Hematopoietic multipotent progenitor cell treated with erythropoietin and hydrocortisone succinate and interleukin-3 and kit ligand, for 8 days (in vitro differentiated cells): ENCODE data around the gene HHIPL1.
A peak's percentile ranks its signal among the peaks of the same experiment; 100 is the strongest.

Source experiments
- DNase-seq: peaks from one replicate; pipeline ENCODE4 v3.0.0-alpha.2; 2015

Gene HHIPL1

DNA sequence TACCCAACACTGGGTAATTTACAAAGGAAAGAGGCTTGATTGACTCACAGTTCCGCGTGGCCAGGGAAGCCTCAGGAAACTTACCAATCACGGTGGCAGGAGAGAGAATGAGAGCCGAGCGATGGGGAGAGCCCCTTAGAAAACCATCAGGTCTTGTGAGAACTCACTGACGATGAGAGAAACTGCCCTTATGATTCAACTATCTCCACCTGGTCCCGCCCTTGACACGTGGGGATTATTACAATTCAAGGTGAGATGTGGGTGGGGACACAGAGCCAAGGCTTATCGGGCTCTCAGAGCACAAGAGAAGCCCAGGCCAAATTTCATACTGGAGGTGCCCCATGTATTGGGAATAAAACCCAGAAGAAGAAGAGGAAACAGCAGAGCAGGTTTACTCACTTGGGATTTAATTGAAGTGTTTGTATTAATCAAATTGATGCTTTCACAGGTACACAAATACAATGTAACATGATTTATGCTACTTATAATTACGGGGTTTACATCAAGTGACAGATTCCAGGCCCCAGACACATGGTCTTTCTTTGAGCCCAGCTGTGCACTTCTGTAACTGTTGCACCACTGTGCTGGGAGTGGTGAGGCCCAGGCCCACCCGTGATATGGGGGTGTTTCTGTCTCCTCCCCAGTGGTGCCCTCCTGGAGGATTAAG lies 32.7 kb upstream of the HHIPL1 start:
- DNase-seq, result no peak

DNA sequence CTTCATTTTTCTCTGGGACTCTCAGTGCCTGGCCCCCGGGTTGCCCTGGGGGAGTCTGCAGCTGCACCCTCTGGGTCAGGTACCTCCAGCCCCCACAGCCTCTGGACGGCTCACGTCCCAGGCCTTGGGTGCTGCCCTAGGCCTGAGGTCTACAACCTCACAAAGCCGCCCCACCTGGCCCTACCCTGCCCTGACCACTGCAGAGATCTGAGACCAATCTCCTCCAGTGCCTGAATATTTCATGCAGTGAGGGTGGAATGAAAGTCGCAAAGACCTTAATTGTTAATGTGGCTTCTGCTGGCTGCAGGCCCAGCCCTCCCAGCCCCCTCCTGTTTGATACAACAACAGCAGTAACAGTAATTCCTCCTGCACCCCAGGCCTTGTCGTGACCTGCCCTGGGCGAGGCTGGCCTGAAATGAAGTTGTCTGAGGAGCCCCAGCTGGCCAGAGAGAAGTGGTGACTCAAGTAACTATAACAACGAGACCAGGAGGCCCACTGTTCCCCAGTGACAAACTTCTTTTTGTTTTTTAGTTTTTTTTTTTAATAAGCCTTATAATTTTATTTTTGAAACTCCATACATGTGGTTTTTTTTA lies 32.1 kb upstream of the HHIPL1 start:
- DNase-seq, result no peak

DNA sequence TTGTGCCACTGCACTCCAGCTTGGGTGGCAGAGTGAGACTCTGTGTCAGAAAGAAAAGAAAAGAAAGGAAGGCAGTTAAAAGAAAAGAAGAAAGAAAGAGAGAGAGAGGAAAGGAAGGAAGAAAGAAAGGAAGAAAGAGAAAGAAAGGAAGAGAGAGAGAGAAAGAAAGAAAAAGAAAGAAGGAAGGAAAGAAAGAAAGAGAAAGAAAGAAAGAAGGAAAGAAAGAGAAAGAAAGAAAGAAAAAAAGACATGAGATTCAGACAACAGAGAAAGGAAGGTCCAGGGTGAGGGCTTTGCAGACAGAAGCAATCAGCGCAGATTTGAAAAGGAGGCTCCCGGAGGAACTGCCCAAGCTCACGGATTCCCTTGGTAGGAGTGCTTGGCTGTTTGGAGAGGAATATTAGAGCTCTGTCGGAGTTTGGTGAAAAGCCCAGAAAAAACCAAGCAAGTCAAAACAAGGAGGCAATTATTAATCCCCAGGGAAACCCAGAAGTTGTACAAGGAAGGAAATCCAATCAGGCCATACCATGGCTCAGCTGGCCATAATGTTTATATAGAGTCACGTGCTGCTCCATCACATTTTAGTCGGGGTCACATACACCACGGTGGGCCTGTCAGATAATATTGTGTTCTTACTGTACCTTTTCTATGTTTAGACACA lies 29.3 kb upstream of the HHIPL1 start:
- DNase-seq, result no peak

DNA sequence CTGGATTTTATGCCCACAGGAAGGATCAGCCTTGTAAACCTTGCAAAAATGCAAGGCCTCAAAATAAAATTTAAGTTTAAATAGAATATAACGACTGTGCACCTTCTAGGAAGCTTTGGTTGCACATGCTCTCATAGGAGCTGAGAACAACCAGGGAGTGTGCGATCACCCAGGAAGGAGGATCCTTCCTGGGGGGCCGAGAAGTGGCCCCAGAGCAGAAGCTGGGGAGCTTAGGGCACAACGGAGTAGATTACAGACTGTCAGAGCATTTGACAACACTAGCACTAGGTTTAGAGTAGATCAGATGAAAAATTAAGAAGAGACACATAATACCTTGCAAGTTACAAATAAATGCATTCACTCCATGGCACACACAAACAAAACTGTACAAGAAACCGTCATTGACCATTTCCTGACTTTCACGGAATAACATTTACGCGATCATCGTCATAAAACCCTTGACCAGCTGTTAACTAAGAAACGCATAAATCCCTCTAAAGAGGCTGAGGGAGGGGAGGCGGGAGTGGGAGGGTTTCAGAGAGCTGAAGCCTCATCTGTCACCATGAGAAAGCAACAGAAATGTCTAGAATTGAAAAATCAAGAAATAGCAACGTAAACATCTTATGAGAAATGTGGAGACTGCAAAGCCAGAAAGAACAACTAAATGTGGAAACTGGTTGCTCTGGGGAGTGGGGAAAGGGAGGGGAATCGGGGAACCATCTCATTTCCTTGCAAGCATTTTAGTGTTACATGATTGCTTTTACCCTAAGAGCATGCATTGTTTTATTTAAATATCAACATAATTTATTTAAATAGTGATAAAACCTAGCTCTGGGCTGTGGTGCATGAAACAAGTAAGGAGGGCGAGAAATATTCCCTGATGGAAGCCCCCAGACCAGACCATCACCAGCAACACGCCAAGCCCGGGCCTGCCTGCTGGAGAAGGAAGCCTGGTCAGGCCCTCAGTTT lies 27.8 kb upstream of the HHIPL1 start:
- DNase-seq, result no peak

DNA sequence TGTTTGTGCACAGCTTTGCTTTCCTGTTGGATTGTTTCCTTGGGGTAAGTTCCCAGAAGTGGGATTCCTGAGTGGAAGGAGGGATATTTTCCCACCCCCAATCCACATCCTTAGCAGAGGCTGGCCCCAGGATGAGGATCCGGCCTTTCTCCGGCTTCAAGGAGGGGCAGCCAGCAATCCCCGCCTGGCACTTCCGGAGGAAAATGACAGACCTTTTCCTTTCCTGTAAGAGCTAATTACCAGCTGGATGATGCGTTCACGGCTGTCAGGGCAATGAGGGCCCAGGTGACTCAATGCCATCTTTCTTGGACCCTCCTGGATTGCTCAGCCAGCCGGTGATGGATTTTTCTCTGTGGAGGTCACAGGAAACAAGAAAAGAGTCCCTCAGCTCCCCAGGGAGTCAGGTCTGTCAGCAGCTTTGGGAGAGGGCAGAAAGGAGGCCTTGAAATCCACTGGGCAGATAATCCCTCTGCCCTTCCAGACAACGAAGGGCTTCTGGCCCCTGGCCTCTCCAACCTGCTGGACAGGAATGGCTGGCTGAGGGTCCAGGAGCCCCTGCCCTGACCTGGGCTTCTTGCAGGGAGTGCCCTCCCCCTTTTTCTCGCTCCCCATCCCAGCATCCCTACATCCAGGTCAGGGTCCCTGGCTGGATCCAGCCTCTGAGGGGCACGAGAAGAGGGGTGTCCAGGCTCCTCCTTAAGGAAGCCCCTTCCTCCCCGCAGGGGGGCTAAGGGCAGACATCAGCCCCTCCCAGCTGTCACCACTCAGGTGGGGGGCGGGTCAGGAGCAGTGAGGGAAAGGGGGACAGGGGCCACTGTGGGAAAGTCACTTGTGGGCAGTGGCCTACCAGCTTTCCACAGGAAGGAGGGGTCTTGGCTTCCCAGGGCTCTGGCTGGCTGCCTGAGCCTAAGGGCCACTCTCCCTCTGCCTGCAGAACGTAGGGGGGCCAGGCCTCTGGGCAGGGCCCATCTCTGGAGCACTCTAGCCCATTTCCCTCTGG lies 24.8 kb upstream of the HHIPL1 start:
- no peak for DNase-seq

DNA sequence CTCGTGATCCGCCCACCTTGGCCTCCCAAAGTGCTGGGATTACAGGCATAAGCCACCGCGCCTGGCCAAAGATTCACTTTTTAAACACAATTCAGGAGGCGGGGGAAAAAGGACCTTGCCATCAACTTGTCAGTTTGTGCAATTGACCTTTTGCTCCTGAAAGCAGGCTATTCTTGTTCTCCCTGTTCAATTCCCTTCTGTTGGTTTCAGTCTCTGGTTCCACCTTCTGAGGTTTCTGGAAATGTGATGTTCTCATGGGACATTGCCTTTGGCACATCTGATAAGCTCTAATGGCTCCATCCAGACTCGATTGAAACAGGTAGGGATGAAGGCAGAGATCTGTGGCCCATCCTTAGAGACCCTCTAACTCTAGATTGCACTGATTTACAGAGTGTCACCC lies 23.0 kb upstream of the HHIPL1 start:
- DNase-seq, result no peak

DNA sequence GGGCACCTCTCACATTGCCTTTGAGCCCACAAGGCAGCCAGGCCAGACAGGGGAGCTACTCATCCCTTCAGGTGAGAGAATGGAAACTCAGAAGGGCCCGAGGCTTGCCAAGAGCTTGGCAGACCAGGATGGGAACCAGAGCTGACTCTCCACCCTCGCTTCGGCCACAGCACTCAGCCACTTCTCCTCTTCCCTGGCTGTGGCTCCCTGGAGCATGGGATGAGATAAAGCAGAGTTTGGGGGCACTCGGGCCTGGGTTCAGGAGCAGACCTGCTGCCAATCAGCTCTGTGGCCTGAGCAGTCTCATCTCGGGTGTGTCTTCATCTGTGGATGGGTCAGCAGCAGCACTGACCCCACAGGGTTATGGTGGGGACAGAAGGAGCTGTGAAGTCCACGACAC lies 20.9 kb upstream of the HHIPL1 start:
- DNase-seq, result no peak

DNA sequence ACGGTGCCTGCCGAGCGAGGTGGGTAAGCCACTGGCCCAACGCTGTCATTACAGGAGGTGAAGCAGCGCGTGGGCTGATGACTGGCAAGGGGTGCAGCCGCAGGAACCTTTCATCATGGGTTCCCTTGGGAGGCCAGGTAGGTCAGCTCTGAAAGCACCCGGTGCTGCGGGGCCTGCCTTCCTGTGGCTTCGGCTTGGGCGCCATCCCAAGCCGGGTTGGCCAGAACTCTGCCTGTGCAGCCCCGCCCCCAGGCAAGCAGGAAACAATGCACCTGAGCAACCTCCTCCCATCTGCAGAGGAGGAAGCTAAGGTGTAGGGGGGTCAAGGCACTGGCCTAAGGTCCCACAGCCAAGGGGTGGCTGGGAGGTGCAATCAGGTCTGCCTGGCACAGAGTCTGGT lies 20.0 kb upstream of the HHIPL1 start:
- no peak for DNase-seq

DNA sequence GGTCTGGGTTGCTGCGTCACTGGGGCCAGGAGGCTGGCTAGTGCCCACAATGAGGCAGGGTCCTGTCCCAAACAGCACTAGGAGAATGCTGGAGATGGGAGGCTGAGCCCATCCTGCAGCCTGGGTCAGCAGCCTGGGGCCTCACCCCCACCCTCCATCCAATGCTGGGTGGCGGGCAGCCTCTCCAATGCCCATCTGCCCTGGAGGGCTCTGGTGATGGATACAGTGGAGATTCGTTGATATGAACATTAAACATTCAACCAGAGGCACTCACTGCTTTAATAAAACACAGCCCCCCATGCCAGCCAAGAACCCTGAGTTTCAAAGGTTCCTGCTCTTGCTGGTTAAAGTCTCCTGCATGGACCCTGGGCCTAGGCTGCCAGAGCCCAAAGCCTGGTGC lies 19.5 kb upstream of the HHIPL1 start:
- DNase-seq, result no peak

DNA sequence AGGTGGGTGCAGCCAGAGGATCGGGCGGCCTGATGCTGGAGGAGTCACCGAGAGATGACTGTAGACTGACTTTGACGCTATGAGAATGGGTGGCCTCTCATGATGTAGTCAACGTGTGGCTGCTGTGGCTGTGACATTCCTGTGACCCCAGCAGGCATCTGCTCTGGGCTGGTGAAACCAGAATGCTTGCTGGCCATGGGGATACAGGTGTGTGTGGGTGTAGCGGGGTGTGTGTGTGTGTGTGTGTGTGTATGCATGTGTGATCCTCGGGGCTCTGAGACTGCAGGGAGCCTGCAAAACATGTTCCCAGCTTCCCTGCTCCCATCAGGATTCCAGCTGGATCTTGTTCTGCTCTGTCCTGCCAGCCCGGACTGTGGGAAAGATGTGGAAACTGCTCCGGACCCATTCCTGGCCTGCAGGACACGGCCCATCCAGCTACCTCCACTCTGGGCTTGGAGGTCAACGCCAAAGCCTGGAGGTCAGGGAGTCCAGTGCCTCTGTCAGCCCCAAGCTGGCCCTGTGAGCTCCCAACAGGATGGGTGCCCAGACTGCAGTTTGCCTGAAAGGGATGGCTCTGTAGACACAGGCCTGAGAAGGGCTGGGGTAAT lies 18.8 kb upstream of the HHIPL1 start:
- DNase-seq, result no peak

DNA sequence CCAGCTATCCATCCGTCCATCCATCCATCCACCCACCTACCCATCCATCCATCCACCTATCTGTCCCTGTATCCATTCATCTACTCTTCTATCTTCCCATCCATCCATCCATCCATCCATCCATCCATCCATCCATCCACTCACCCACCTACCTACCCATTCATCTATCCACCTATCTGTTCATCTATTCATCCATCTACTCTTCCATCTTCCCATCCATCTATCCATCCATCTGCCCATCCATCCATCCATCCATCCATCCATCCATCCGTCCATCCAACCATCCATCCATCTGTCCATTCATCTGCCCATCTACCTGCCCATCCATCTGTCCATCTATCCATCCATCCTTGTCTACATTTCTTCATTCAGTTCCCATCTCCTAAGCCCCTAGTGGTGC lies 17.8 kb upstream of the HHIPL1 start:
- no peak for DNase-seq

DNA sequence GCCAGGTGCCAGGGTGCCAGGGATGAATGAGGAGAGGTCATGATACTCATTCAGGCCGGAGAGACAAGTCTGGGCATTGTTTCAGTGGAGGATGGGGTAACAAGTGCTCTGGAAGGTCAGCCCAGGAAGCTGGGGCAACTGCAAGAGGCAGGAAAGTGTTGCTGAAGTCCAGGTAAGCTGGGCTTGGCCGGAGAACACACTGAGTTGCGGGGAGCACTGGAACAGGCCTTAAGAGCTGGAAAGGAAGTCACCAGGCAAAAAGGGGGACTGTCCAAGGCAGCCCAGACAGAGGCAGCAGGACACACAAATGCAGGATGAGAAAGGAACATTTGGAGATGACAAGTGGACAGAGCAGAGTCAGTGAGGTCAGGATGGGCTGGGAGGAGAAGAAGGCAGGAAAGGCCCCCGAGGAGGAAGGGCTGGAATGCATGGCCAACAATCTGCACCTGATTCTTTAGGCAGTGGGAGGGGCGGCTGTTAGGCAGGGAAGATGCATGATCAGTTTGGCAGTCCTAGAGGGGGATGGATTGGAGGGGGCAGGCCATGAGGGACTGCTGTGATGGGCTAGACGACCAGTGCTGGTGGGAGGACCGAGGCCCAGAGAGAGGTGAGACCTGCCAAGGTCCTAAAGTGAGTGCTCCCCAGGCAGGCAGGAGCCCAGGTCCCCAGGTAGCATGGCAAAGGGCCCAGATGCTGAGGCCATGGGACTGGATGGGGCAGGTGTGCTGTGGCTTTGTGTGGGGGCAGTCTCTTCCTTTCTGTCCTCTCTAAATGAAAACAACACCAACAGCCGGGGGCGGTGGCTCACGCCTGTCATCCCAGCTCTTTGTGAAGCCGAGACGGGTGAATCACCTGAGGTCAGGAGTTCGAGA lies 17.2 kb upstream of the HHIPL1 start:
- no peak for DNase-seq

DNA sequence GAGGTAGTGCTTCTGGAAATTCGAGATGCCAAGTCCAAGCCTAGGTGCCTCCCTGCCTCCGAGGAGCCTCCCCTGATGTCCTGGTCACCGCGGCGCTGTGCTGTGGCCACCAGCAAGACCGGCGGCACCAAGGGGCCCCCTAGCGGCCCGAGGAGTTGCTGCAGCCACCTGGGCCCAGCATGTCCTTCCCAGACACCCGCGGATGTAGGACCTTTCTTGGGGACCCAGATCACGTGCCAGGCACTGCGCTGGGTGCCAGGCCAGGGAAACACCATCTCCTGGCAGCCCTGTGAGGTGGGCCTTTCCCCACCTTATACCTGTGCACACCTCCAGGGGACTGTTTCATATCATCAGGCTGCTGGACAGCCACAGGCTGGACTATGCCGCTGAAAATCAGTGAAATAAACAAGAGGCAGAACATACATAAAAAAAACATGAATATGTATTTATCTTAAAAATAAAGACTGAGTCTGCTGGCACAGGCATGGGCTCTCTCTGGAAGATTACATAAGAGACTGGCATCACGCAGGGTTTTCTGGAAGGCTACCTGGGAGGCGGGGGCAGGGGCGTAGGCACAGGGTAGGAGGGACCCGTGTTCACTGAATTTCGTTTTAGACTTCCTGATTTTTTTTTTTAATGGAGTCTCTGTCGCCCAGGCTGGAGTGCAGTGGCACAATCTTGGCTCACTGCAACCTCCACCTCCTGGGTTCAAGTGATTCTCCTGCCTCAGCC lies 15.9 kb upstream of the HHIPL1 start:
- peak; percentile 50 for DNase-seq

DNA sequence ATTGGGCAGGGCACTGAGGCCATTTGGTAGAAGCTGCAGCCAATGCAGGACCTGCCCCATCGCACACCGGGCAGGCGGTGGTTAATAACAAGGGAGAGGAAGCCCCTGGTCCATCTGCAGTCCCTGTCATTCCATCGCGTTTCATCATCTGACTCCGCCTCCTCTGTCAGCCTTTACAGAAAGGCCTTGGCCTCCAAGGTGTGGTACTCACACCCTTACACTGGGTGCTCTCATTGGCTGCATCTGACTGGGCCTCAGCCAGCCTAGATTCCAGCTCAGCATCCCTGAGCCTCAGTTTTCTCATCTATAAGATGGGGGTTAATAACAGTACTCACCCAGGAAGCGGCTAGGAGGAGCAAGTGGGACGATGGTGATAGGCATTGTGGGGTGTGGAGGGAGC lies 14.7 kb upstream of the HHIPL1 start:
- no peak for DNase-seq

DNA sequence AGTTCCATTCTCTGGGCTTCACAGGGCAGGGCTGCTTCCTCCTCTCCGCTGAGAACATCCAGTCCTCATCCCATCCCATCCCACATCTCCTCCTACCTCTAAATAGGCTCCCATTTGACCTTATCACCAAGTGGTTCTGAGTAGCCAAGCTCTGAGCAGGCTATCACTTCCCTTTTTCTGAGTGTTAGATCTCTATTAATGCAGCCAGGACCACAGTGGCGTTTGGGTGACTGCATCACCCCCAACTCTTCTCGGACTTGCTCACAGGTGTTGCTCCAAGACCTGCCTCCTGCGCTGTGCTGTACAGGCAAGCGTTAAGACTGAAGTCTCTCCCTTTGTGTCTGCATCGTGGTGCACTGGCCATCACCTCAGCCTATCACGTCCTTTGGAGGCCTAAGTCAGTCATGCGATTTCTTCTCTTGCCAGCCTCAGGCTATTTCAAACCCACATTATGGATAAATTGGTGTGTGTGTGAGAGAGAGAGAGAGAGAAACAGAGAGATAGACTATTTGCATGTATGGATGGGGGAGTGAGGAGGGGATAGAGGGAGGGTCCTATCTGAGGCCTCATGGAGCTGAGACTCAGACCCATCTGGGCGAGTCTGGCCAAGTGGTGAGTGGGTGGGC lies 12.4 kb upstream of the HHIPL1 start:
- DNase-seq, result no peak

DNA sequence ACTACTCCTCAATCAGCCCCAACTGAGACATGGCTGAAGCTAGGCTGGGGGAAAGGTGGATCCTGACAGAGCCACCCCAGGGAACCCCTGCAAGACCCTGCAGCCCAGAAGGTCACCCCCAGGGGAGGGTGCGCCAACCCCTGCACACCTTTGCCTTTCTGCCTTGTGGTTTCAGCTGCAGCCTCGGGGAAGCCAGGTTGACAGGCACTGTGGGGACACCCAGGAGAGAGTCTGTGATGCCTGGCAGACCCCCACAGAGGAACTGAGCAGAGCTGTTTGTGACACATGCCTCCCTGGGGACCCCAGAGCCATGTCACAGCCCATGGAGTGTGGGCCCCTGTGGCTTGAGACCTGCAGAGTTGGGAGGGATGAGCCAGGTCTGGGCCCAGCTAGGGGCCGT lies 11.8 kb upstream of the HHIPL1 start:
- no peak for DNase-seq

DNA sequence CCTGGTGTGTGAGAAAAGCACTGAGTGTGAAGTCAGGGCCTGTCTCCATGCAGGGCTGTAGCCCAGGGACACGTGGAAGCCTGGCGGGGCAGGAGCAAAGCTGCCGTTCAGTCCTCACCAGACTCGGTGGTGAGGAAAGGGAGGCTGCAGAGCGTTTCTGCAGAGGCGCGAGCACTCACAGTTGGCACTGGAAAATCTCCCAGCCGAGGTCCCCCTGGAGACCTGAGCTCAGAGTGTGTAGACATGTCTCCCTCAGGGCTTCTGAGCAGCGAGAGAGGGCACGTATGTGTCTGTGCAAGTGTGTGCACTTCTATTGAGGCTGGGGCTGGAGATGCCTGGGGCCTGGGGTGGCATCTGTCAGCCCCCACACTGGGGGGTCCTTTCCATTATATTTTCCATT lies 11.0 kb upstream of the HHIPL1 start:
- no peak for DNase-seq

DNA sequence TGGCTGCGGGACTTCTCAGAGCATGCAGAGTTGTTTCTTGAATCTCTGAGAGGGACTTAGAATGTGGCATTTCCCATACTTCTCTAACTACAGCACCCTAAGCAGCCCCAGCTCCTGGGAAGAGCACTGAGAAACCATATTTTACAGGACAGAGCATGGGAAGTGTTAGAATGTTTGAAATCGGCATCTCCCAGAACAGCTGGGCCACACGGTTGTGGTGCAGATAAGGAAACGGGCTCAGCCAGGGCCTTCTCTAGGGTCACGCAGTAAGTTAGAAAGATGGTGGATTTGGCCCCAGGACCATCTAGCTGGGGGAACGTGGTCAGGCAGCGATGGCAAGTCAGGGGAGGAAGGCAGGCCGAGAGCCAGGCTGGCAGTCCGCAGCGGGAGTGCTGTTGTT lies 10.5 kb upstream of the HHIPL1 start:
- DNase-seq, result no peak

DNA sequence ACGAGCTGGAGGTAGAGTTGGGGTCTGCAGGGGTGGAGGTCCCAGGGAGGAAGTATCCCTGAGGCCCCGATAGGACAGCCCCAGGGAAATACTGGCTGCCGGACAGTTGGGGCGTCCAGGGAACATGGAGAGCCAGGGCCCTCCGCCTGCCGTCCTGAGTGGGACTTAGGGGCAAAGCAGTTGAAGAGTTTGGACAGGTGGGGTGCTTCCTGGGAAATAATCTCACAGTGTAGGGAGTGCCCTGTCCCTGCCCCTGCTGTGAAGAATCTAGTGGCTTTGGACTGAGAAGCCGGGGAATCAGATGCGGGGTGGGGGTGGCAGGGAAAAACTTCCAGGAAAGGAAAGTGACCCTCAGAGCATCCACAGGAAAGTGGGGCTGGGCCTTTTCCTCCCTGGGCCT lies 9.8 kb upstream of the HHIPL1 start:
- no peak for DNase-seq

DNA sequence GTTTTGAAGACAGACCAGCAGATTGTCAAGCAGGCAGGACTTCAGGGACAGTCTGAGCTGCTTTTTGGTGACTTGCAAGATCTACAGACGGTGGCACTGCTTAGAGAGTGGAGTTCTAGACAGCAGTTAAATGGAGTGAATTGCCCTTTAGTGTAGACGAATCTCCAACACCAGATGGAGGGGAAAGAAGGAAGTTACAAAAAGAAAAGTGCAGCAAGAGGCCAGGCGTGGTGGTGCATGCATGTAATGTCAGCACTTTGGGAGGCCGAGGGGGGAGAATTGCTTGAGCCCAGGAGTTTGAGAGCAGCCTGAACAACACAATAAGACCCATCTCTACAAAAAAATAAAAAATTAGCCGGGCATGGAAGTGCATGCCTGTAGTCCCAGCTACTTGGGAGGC lies 8.4 kb upstream of the HHIPL1 start:
- DNase-seq, result no peak
